Measurements from ENCODE around the gene SLC25A19. TPM values are rescaled to one million over a fixed set of nuclear protein-coding genes. Genes with fewer than 3 reads are reported as not detected.

Gene SLC25A19
- total and polyA plus RNA-seq, 10 of the 15 experiments (the other 5 are each of a cell fraction or from before 2014, with no cell fraction given) = 32.9 to 91.6 (median 53.7) TPM

DNA sequence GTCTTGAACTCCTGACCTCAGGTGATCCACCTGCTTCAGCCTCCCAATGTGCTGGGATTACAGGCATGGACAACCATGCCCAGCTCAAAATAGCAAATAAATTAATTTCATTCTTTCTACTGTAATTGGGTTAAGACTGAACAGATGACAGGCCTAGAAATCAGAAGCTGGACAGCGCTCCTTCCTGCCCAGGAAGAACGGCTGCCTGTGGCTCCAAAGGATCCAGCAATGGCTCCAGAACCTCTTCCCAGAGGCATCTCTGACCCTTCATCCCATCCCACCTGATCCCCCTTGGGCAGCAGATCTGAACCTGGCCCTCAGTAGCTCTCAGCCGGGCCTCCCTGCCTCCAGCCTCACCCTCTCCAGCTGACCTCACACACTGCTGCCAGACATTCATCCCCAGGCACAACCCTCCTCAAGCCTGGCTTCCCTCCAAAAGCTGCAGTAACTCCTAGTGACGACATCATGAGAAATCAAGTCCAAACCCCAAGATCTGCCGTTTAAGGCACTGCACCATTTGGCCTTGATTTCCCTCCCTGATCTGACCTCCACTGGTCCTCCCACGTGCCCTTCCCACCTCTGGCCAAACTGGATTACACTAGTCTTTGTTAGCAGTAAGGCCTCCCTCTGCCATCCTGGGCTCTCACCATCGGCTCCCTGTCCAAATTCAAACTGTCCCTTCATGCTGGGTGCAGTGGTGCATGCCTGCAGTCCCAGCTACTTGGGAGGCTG, 15.1 kb downstream of the SLC25A19 start:
- H3K9me3 ChIP-seq (replicated peaks; ENCODE audit: control insufficient read depth, insufficient read depth, low read length) = no peaks in the 10 kb centered on the region
- no peak overlapping the region for H3K4me3 ChIP-seq
- intact Hi-C loops (cut with micrococcal nuclease; ENCODE audit: unreplicated experiment) = no loop called here
- ChIA-PET POLR2A (interaction anchor here (0.6 to 6.4 kb wide), 2 partner anchors 13 to 134 kb away, joined by 3 to 73 read pairs; partner anchors contain the start of genes GGA3 and MRPS7), RAD21 (ENCODE audit: unreplicated experiment) (interaction anchor here (1.4 kb wide), 1 partner anchor 15 kb away, joined by 4 read pairs; the partner anchor contains the start of gene SLC25A19), CTCF (interaction anchor here (0.6 to 4.6 kb wide), 3 partner anchors 13 to 138 kb away, joined by 3 to 58 read pairs (median 3); partner anchors contain the start of genes GGA3 and MRPS7), SMC1A (ENCODE audit: uncharacterized antibody, unreplicated experiment) (interaction anchor here (1.2 to 2.8 kb wide), 3 partner anchors 11 to 106 kb away, joined by 3 to 6 read pairs (median 4); partner anchors contain the start of gene SLC25A19)
- WGBS (ENCODE audit: insufficient coverage, insufficient replicate concordance, low lambda C conversion rate, missing lambda C conversion rate) = 71% methylated on average over 7 of the region's 7 CpGs
- BruUV-seq (replicated peaks) = no TSS peak
- no peak for DNase-seq (ENCODE audit: low read depth, low spot score)
- H3K9ac ChIP-seq (ENCODE audit: control insufficient read depth, insufficient read depth, low read length) = no peak overlapping the region
- in situ Hi-C loops (cut with MboI) = loop anchor here (5.0 kb wide), 1 partner anchor 138 kb away; no protein-coding TSS in a partner anchor
- H4K20me1 ChIP-seq (ENCODE audit: control insufficient read depth, insufficient read depth) = no peaks in the 10 kb centered on the region
- H3K27me3 ChIP-seq (replicated peaks in 1 of 2; ENCODE audit: control insufficient read depth in 2 of 2, insufficient read depth in 2 of 2, low read length in 1 of 2) = no peaks in the 10 kb centered on the region
- H3K4me2 ChIP-seq (ENCODE audit: control insufficient read depth, insufficient read depth) = no peak overlapping the region
- ATAC-seq = no peak
- peaks cover 20% of the 10 kb centered on the region for H3K4me1 ChIP-seq (ENCODE audit: control insufficient read depth, insufficient read depth, low read length)
- no peak for FAIRE-seq
- H3K36me3 ChIP-seq (ENCODE audit: control insufficient read depth in 2 of 2, insufficient read depth in 2 of 2, low read length in 1 of 2) = peaks cover 13 to 19% of the 10 kb centered on the region in 2 experiments; a peak in 3 of 4 replicates
- H2AFZ ChIP-seq (ENCODE audit: control insufficient read depth, low read depth, low read length) = no peak overlapping the region
- TF ChIP-seq RELA (IDR thresholded peaks at IDR 0.05; ENCODE audit: borderline replicate concordance, partially characterized antibody) = no peak
- no peak for TF ChIP-seq EP300 (IDR thresholded peaks at IDR 0.05; ENCODE audit: borderline replicate concordance in 1 of 2, control insufficient read depth in 1 of 2, low read depth in 2 of 2, low read length in 2 of 2)
- TF ChIP-seq, protein P1, sequence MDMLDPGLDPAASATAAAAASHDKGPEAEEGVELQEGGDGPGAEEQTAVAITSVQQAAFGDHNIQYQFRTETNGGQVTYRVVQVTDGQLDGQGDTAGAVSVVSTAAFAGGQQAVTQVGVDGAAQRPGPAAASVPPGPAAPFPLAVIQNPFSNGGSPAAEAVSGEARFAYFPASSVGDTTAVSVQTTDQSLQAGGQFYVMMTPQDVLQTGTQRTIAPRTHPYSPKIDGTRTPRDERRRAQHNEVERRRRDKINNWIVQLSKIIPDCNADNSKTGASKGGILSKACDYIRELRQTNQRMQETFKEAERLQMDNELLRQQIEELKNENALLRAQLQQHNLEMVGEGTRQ (IDR thresholded peaks at IDR 0.05; ENCODE audit: borderline replicate concordance, low read depth, low read length) = no peak
- TF ChIP-seq, protein P2, sequence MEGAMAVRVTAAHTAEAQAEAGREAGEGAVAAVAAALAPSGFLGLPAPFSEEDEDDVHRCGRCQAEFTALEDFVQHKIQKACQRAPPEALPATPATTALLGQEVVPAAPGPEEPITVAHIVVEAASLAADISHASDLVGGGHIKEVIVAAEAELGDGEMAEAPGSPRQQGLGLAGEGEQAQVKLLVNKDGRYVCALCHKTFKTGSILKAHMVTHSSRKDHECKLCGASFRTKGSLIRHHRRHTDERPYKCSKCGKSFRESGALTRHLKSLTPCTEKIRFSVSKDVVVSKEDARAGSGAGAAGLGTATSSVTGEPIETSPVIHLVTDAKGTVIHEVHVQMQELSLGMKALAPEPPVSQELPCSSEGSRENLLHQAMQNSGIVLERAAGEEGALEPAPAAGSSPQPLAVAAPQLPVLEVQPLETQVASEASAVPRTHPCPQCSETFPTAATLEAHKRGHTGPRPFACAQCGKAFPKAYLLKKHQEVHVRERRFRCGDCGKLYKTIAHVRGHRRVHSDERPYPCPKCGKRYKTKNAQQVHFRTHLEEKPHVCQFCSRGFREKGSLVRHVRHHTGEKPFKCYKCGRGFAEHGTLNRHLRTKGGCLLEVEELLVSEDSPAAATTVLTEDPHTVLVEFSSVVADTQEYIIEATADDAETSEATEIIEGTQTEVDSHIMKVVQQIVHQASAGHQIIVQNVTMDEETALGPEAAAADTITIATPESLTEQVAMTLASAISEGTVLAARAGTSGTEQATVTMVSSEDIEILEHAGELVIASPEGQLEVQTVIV (IDR thresholded peaks at IDR 0.05; ENCODE audit: borderline replicate concordance, partially characterized antibody) = no peak
- no peak for TF ChIP-seq MYB (IDR thresholded peaks at IDR 0.05; ENCODE audit: borderline replicate concordance, low read depth, low read length)
- TF ChIP-seq CBX3 (IDR thresholded peaks at IDR 0.05; ENCODE audit: borderline replicate concordance, low read depth) = no peak
- peak; percentile 41; the same call in 1 of the 2 replicates for TF ChIP-seq POLR2A (IDR thresholded peaks at IDR 0.05; ENCODE audit: low read depth, low read length)
- TF ChIP-seq, protein P3, sequence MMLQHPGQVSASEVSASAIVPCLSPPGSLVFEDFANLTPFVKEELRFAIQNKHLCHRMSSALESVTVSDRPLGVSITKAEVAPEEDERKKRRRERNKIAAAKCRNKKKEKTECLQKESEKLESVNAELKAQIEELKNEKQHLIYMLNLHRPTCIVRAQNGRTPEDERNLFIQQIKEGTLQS (IDR thresholded peaks at IDR 0.05; ENCODE audit: borderline replicate concordance, extremely low read depth, low read depth, low read length) = no peak
- TF ChIP-seq IRF4 (IDR thresholded peaks at IDR 0.05; ENCODE audit: low read depth, low read length) = no peak
- TF ChIP-seq, protein P4, sequence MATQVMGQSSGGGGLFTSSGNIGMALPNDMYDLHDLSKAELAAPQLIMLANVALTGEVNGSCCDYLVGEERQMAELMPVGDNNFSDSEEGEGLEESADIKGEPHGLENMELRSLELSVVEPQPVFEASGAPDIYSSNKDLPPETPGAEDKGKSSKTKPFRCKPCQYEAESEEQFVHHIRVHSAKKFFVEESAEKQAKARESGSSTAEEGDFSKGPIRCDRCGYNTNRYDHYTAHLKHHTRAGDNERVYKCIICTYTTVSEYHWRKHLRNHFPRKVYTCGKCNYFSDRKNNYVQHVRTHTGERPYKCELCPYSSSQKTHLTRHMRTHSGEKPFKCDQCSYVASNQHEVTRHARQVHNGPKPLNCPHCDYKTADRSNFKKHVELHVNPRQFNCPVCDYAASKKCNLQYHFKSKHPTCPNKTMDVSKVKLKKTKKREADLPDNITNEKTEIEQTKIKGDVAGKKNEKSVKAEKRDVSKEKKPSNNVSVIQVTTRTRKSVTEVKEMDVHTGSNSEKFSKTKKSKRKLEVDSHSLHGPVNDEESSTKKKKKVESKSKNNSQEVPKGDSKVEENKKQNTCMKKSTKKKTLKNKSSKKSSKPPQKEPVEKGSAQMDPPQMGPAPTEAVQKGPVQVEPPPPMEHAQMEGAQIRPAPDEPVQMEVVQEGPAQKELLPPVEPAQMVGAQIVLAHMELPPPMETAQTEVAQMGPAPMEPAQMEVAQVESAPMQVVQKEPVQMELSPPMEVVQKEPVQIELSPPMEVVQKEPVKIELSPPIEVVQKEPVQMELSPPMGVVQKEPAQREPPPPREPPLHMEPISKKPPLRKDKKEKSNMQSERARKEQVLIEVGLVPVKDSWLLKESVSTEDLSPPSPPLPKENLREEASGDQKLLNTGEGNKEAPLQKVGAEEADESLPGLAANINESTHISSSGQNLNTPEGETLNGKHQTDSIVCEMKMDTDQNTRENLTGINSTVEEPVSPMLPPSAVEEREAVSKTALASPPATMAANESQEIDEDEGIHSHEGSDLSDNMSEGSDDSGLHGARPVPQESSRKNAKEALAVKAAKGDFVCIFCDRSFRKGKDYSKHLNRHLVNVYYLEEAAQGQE (IDR thresholded peaks at IDR 0.05; ENCODE audit: low read depth, low read length) = peak; percentile 52; the same call in 1 of the 2 replicates
- no peak for TF ChIP-seq NR2F1 (conservative IDR thresholded peaks at IDR 0.05)
- no peak overlapping the region for H3K27ac ChIP-seq (ENCODE audit: control insufficient read depth, insufficient read depth)
- peaks cover 30% of the 10 kb centered on the region for H3K79me2 ChIP-seq (ENCODE audit: control insufficient read depth, insufficient read depth, low read length)

All from GM12878 (cell line).